ENCODE measurements around the gene TGFBR1. TPM values are rescaled to one million over a fixed set of nuclear protein-coding genes. Genes with fewer than 3 reads are reported as not detected.

TGFBR1 gene
- polyA plus RNA-seq, 1 donor from 2014 or later: 9.2 TPM

GRCh38 chr9:99108131-99108530, 3.2 kb downstream of the TGFBR1 start:
- Mint-ChIP-seq H3K4me1 (peaks cover 63 to 73% (median 71%) of the 10 kb centered on the region in 3 donors), H3K4me3 (peak overlapping the region in 1 of 4 donors; percentile 85), H3K36me3 (peaks cover 2% of the 10 kb centered on the region), H3K27ac (peak overlapping the region in 2 of 3 donors; percentile 2 to 56), H3K9me3 (no peaks in the 10 kb centered on the region), H3K27me3 (no peaks in the 10 kb centered on the region)

GRCh38 chr9:99109522-99109921, 4.6 kb downstream of the TGFBR1 start:
- Mint-ChIP-seq H3K27me3 (no peaks in the 10 kb centered on the region), H3K27ac (peak overlapping the region; percentile 27 to 56 (median 28)), H3K36me3 (peaks cover 2% of the 10 kb centered on the region), H3K4me1 (peaks cover 57 to 71% (median 64%) of the 10 kb centered on the region in 3 donors), H3K9me3 (no peaks in the 10 kb centered on the region), H3K4me3 (peak overlapping the region in 2 of 4 donors; percentile 3 to 6)

GRCh38 chr9:99112750-99113413, 8.0 kb downstream of the TGFBR1 start:
- no peaks in the 10 kb centered on the region for H3K9me3 Mint-ChIP-seq
- H3K27ac Mint-ChIP-seq: peak overlapping the region; percentile 30 to 84 (median 68)
- H3K4me1 Mint-ChIP-seq: peaks cover 45 to 68% (median 46%) of the 10 kb centered on the region in 3 donors

GRCh38 chr9:99113414-99114048, 8.6 kb downstream of the TGFBR1 start:
- no peaks in the 10 kb centered on the region for H3K27me3 Mint-ChIP-seq
- peak overlapping the region in 3 of 4 donors; percentile 5 to 62 (median 49) for H3K4me3 Mint-ChIP-seq
- H3K27ac Mint-ChIP-seq: peak overlapping the region; percentile 30 to 84 (median 74)

More at GRCh38 chr9:99112750-99113413, 8.0 kb downstream of the TGFBR1 start:
- Mint-ChIP-seq H3K36me3 (peaks cover 2% of the 10 kb centered on the region), H3K4me3 (peak overlapping the region in 3 of 4 donors; percentile 5 to 62 (median 49)), H3K27me3 (no peaks in the 10 kb centered on the region)

GRCh38 chr9:99114049-99114440, 9.1 kb downstream of the TGFBR1 start:
- H3K27ac Mint-ChIP-seq: peak overlapping the region in 1 of 3 donors; percentile 74
- H3K4me1 Mint-ChIP-seq: peaks cover 39 to 64% (median 42%) of the 10 kb centered on the region in 3 donors
- H3K9me3 Mint-ChIP-seq: no peaks in the 10 kb centered on the region
- H3K4me3 Mint-ChIP-seq: no peak overlapping the region
- H3K36me3 Mint-ChIP-seq: peaks cover 2% of the 10 kb centered on the region
- no peaks in the 10 kb centered on the region for H3K27me3 Mint-ChIP-seq

More at GRCh38 chr9:99113414-99114048, 8.6 kb downstream of the TGFBR1 start:
- Mint-ChIP-seq H3K36me3 (peaks cover 2% of the 10 kb centered on the region), H3K4me1 (peaks cover 41 to 64% (median 42%) of the 10 kb centered on the region in 3 donors), H3K9me3 (no peaks in the 10 kb centered on the region)

- no peak overlapping the region for H3K4me3 Mint-ChIP-seq
- H3K36me3 Mint-ChIP-seq: no peaks in the 10 kb centered on the region
- peaks cover 39 to 63% (median 43%) of the 10 kb centered on the region in 3 donors for H3K4me1 Mint-ChIP-seq
- H3K27ac Mint-ChIP-seq: no peak overlapping the region
- no peaks in the 10 kb centered on the region for H3K27me3 Mint-ChIP-seq
- H3K9me3 Mint-ChIP-seq: no peaks in the 10 kb centered on the region
Observed at GRCh38 chr9:99114846-99115500, 10.1 kb downstream of the TGFBR1 start.

GRCh38 chr9:99116003-99116411, 11.1 kb downstream of the TGFBR1 start:
- no peaks in the 10 kb centered on the region for H3K36me3 Mint-ChIP-seq
- no peak overlapping the region for H3K27ac Mint-ChIP-seq
- peaks cover 1% of the 10 kb centered on the region for H3K27me3 Mint-ChIP-seq
- no peak overlapping the region for H3K4me3 Mint-ChIP-seq
- H3K4me1 Mint-ChIP-seq: peaks cover 41 to 67% (median 50%) of the 10 kb centered on the region in 3 donors
- no peaks in the 10 kb centered on the region for H3K9me3 Mint-ChIP-seq

- Mint-ChIP-seq H3K27ac (peak overlapping the region; percentile 6 to 88 (median 25)), H3K4me1 (peaks cover 36 to 59% (median 43%) of the 10 kb centered on the region in 3 donors), H3K4me3 (peak overlapping the region; percentile 7 to 88 (median 74)), H3K27me3 (peaks cover 1% of the 10 kb centered on the region), H3K36me3 (peaks cover 3% of the 10 kb centered on the region), H3K9me3 (no peaks in the 10 kb centered on the region)
Observed at GRCh38 chr9:99118782-99119466, 14.0 kb downstream of the TGFBR1 start.

- Mint-ChIP-seq H3K9me3 (no peaks in the 10 kb centered on the region), H3K4me1 (peaks cover 45 to 51% (median 51%) of the 10 kb centered on the region in 3 donors)
Observed at GRCh38 chr9:99119976-99120655, 15.2 kb downstream of the TGFBR1 start.

GRCh38 chr9:99121604-99122003, 16.7 kb downstream of the TGFBR1 start:
- Mint-ChIP-seq H3K4me3 (no peak overlapping the region), H3K27ac (peak overlapping the region in 1 of 3 donors; percentile 92), H3K36me3 (peaks cover 4% of the 10 kb centered on the region), H3K4me1 (peaks cover 48 to 54% (median 48%) of the 10 kb centered on the region in 3 donors), H3K9me3 (no peaks in the 10 kb centered on the region), H3K27me3 (peaks cover 1% of the 10 kb centered on the region)

More at GRCh38 chr9:99119976-99120655, 15.2 kb downstream of the TGFBR1 start:
- Mint-ChIP-seq H3K27me3 (peaks cover 1% of the 10 kb centered on the region), H3K27ac (peak overlapping the region in 2 of 3 donors; percentile 49 to 92), H3K36me3 (peaks cover 4% of the 10 kb centered on the region), H3K4me3 (peak overlapping the region in 3 of 4 donors; percentile 30 to 88 (median 85))

GRCh38 chr9:99124534-99125255, 19.8 kb downstream of the TGFBR1 start:
- no peaks in the 10 kb centered on the region for H3K9me3 Mint-ChIP-seq
- no peak overlapping the region for H3K4me3 Mint-ChIP-seq
- peaks cover 4% of the 10 kb centered on the region for H3K36me3 Mint-ChIP-seq
- peaks cover 1% of the 10 kb centered on the region for H3K27me3 Mint-ChIP-seq
- H3K4me1 Mint-ChIP-seq: peaks cover 52 to 53% (median 53%) of the 10 kb centered on the region in 3 donors
- H3K27ac Mint-ChIP-seq: no peak overlapping the region

GRCh38 chr9:99125446-99125845, 20.5 kb downstream of the TGFBR1 start:
- Mint-ChIP-seq H3K4me3 (peak overlapping the region in 1 of 4 donors; percentile 42), H3K4me1 (peaks cover 51 to 53% (median 52%) of the 10 kb centered on the region in 3 donors), H3K27ac (peak overlapping the region in 1 of 3 donors; percentile 36), H3K9me3 (no peaks in the 10 kb centered on the region), H3K27me3 (peaks cover 1% of the 10 kb centered on the region), H3K36me3 (peaks cover 4% of the 10 kb centered on the region)

- Mint-ChIP-seq H3K36me3 (peaks cover 4% of the 10 kb centered on the region), H3K9me3 (no peaks in the 10 kb centered on the region), H3K4me3 (no peak overlapping the region), H3K27ac (no peak overlapping the region), H3K4me1 (peaks cover 47 to 49% (median 48%) of the 10 kb centered on the region in 3 donors), H3K27me3 (no peaks in the 10 kb centered on the region)
Observed at GRCh38 chr9:99126312-99126711, 21.4 kb downstream of the TGFBR1 start.

Data from IgD-negative memory B cell (primary cell).